ENCODE results near the gene FRS2.

- TF ChIP-seq ZNF384 (IDR thresholded peaks at IDR 0.05; ENCODE audit: borderline replicate concordance, low read depth, low read length) (no peak), CTCF (IDR thresholded peaks at IDR 0.05 in 2 of 3, conservative IDR thresholded peaks at IDR 0.05 in 1 of 3; ENCODE audit: control insufficient read depth in 2 of 3, extremely low read depth in 1 of 3, insufficient read depth in 1 of 3, low read depth in 3 of 3, low read length in 3 of 3) (no peak), EZH2 (IDR thresholded peaks at IDR 0.05; ENCODE audit: borderline replicate concordance, control insufficient read depth, low read depth, low read length) (no peak), NR2C1 (IDR thresholded peaks at IDR 0.05) (no peak)
Measured at GRCh38 chr12:69540987-69541386, 70.8 kb downstream of the FRS2 start.

All from GM12878 (cell line).